HepG2 (cell line): ENCODE data around the gene AK9. TPM values are rescaled to one million over a fixed set of nuclear protein-coding genes. Genes with fewer than 3 reads are reported as not detected.

Experiments used
- ATAC-seq: fragments of 200-7000 bp; cut with Tn5 transposase; 3 replicates; pipeline ENCODE4 v1.9.1; 2020; ENCODE audit warnings: mild to moderate bottlenecking, moderate library complexity
- BruUV-seq: library from RNA; stranded (reverse); fragments of 400-500 nt; replicated peaks from 2 replicates; lab custom pipeline; 2021; lab: Mats Ljungman, UMichigan
- CTCF ChIA-PET: fragments of 300-600 bp; formaldehyde crosslinking; extraction: SDS; loops from one replicate; lab custom pipeline; 2021; ENCODE audit warnings: low total read pairs, inconsistent platforms, low intra/inter-chr PET ratio; lab: Yijun Ruan, JAX
- POLR2A ChIA-PET: fragments of 350-600 bp; sonication (Branson Sonifier 250); formaldehyde crosslinking; loops from one replicate; lab custom pipeline; 2020; ENCODE audit warnings: antibody characterized with exemption, inconsistent platforms; lab: Yijun Ruan, JAX
- DNase-seq: peaks from one replicate; pipeline ENCODE4 v3.0.0-alpha.2; 2015; ENCODE audit warnings: low spot score
- FAIRE-seq: peaks from 3 replicates; lab custom pipeline; 2011; peaks lifted over from hg19 to GRCh38; lab: Jason Lieb, UNC
- H2AFZ ChIP-seq: one replicate; pipeline ENCODE4 v1.6.1; 2011; ENCODE audit warnings: low read length, inconsistent platforms
- H3K27ac ChIP-seq: fragments of 300-600 bp; 3 replicates; pipeline ENCODE4 v1.8.0; 2011; ENCODE audit warnings: mixed run types, mild to moderate bottlenecking, mixed read lengths, low read length, inconsistent platforms; ENCODE audit not compliant: insufficient read depth; ENCODE audit errors: extremely low read length
- H3K27me3 ChIP-seq, 2 experiments: fragments of 200-600 bp in 1 of 2; 2 replicates in 1 of 2; 3 replicates in 1 of 2; pipeline versions ENCODE4 v1.6.0 to v1.8.0; 2011; ENCODE audit warnings: low read length in 2 of 2, mild to moderate bottlenecking in 2 of 2, moderate library complexity in 2 of 2, inconsistent platforms in 1 of 2; ENCODE audit not compliant: insufficient read depth in 2 of 2, control insufficient read depth in 1 of 2
- H3K36me3 ChIP-seq, 2 experiments: fragments of 200-600 bp in 1 of 2; replicated peaks in 1 of 2; 2 replicates in 1 of 2; 3 replicates in 1 of 2; pipeline versions ENCODE4 v1.5.1 to v1.8.0; 2011; ENCODE audit warnings: low read length in 2 of 2, inconsistent platforms in 1 of 2; ENCODE audit not compliant: insufficient read depth in 2 of 2, control insufficient read depth in 1 of 2
- H3K4me1 ChIP-seq: 2 replicates; pipeline ENCODE4 v1.5.1; 2012; ENCODE audit warnings: low read length, inconsistent platforms; ENCODE audit not compliant: insufficient read depth
- H3K4me2 ChIP-seq: 2 replicates; pipeline ENCODE4 v1.6.0; 2011; ENCODE audit warnings: low read depth, low read length, inconsistent platforms
- H3K4me3 ChIP-seq, 3 experiments: fragments of 200-600 bp in 1 of 3; sonication (generic), shearing (Covaris generic) in 1 of 3; replicated peaks in 1 of 3; 2 replicates each; pipeline ENCODE4 v1.5.1; 2011 to 2016; ENCODE audit warnings: low read length in 3 of 3, inconsistent platforms in 2 of 3, low read depth in 2 of 3, mild to moderate bottlenecking in 2 of 3, control low read depth in 1 of 3, mixed read lengths in 1 of 3; ENCODE audit not compliant: insufficient read depth in 1 of 3
- H3K79me2 ChIP-seq: one replicate; pipeline ENCODE4 v1.6.1; 2011; ENCODE audit warnings: low read length, inconsistent platforms; ENCODE audit not compliant: insufficient read depth
- H3K9ac ChIP-seq: 2 replicates; pipeline ENCODE4 v1.6.0; 2011; ENCODE audit warnings: mild to moderate bottlenecking, low read depth, low read length, inconsistent platforms; ENCODE audit not compliant: insufficient read depth
- H3K9me3 ChIP-seq: 2 replicates; pipeline ENCODE4 v1.5.1; 2012; ENCODE audit warnings: mild to moderate bottlenecking, low read length
- H4K20me1 ChIP-seq: 2 replicates; pipeline ENCODE4 v1.6.0; 2011; ENCODE audit warnings: inconsistent platforms, mild to moderate bottlenecking, low read length, moderate library complexity; ENCODE audit not compliant: insufficient read depth
- BHLHE40 ChIP-seq: IDR thresholded peaks from 2 replicates; pipeline ENCODE4 v1.6.1; 2011; ENCODE audit warnings: low read length, improper control_type of control experiment
- DPF2 ChIP-seq: sonication (generic); formaldehyde crosslinking; IDR thresholded peaks from 2 replicates; pipeline ENCODE4 v1.4.0; 2020; ENCODE audit warnings: mild to moderate bottlenecking, low read depth, missing genetic modification reagents, borderline replicate concordance
- KAT2B ChIP-seq: fragments of 150-350 bp; IDR thresholded peaks from 2 replicates; pipeline ENCODE4 v1.6.1; 2014; ENCODE audit warnings: low read depth, low read length, borderline replicate concordance
- NR2F6 ChIP-seq, 2 experiments: IDR thresholded peaks; 2 replicates each; pipeline ENCODE4 v1.6.1; 2016; ENCODE audit warnings: antibody characterized with exemption in 1 of 2, mild to moderate bottlenecking in 1 of 2
- POLR2A ChIP-seq, 2 experiments: IDR thresholded peaks; 2 replicates each; pipeline ENCODE4 v1.6.1; 2011; ENCODE audit warnings: low read depth in 2 of 2, low read length in 2 of 2, mild to moderate bottlenecking in 1 of 2, moderate library complexity in 1 of 2; ENCODE audit not compliant: insufficient read depth in 1 of 2
- TAF1 ChIP-seq: sonication (generic); formaldehyde crosslinking; IDR thresholded peaks from 2 replicates; pipeline ENCODE4 v1.4.0; 2020; ENCODE audit warnings: missing genetic modification reagents
- THYN1 ChIP-seq: sonication (generic); formaldehyde crosslinking; IDR thresholded peaks from 2 replicates; pipeline ENCODE4 v1.8.1; 2023; ENCODE audit warnings: low read depth, mild to moderate bottlenecking, moderate library complexity, missing genetic modification reagents, borderline replicate concordance
- ZNF121 ChIP-seq: sonication (generic); formaldehyde crosslinking; IDR thresholded peaks from 2 replicates; pipeline ENCODE4 v1.5.0; 2020; ENCODE audit warnings: mild to moderate bottlenecking, missing genetic modification reagents
- ZNF160 ChIP-seq: sonication (generic); formaldehyde crosslinking; IDR thresholded peaks from 2 replicates; pipeline ENCODE4 v1.8.0; 2022; ENCODE audit warnings: mild to moderate bottlenecking, inconsistent platforms, missing genetic modification reagents
- ZNF720 ChIP-seq: sonication (generic); formaldehyde crosslinking; IDR thresholded peaks from 2 replicates; pipeline ENCODE4 v1.4.0; 2020; ENCODE audit warnings: missing genetic modification reagents
- WGBS: methylation state at CpG from one replicate; pipeline ENCODE4 v1.1.6; 2017; ENCODE audit warnings: low lambda C conversion rate; 5-methylcytosine and 5-hydroxymethylcytosine counted together
- in situ Hi-C: cut with HindIII; loops from 2 replicates; pipeline ENCODE4 v1.10.0; 2017; ENCODE audit warnings: low pct_unique_long_range_greater_than_20kb; ENCODE audit not compliant: extremely low pct_ligation_motif_present
- intact Hi-C: fragments of 100-400 bp; cut with micrococcal nuclease; formaldehyde crosslinking; loops from one replicate; pipeline ENCODE4 v1.10.0; 2022; ENCODE audit not compliant: unreplicated experiment
- polyA plus RNA-seq, 8 experiments: library from polyadenylated mRNA; depleted of rRNA in 3 of 8; stranded (reverse) in 7 of 8; unstranded in 1 of 8; fragments of >200 nt; fragmentation: Illumina TruSeq in 4 of 8; extraction: Trizol in 4 of 8; gene quantifications; 2 replicates each; pipeline versions ENCODE4 v1.2.1 to v1.2.3, GENCODE V29; 2011 to 2016; ENCODE audit warnings: low read depth in 4 of 8, missing spikeins in 1 of 8, mixed read lengths in 1 of 8; ENCODE audit not compliant: insufficient read depth in 1 of 8
- total RNA-seq, 5 experiments: library from RNA; depleted of rRNA; stranded (reverse); fragments of >200 nt; fragmentation: Illumina TruSeq; extraction: Trizol; gene quantifications; 2 replicates each; pipeline ENCODE4 v1.2.3, GENCODE V29; 2016; ENCODE audit warnings: low read depth in 1 of 5
- TF ChIP-seq, protein P1 (sequence below): sonication (generic); formaldehyde crosslinking; IDR thresholded peaks from 2 replicates; pipeline ENCODE4 v1.5.0; 2020; ENCODE audit warnings: mild to moderate bottlenecking, missing genetic modification reagents, borderline replicate concordance
- TF ChIP-seq, protein P2 (sequence below): sonication (generic); formaldehyde crosslinking; conservative IDR thresholded peaks from 2 replicates; pipeline ENCODE4 v1.5.0; 2020; ENCODE audit warnings: missing genetic modification reagents

AK9 gene
- total and polyA plus RNA-seq, 2 of the 13 experiments (the other 11 are each of a cell fraction or from before 2014, with no cell fraction given): 3.2 to 4.8 TPM

DNA sequence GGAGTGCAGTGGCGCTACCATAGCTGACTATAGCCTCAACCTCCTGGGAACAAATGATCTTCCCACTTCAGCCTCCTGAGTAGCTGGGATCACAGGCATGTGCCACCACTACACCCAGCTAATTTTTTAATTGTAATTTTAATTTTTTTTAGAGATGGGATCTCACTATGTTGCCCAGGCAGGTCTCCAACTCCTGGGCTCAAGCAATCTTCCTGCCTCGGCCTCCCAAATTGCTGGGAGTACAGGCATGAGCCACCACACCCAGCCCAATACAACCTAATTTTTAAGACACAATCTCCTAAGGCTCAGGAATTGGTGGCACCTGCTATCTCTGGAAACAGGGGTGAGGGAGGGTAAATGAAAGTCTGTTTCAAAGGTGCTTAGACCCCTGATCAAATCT is 213.8 kb downstream of the AK9 start:
- H3K36me3 ChIP-seq: peaks cover 9 to 37% of the 10 kb centered on the region in 2 experiments; a peak in 4 of 5 replicates

DNA sequence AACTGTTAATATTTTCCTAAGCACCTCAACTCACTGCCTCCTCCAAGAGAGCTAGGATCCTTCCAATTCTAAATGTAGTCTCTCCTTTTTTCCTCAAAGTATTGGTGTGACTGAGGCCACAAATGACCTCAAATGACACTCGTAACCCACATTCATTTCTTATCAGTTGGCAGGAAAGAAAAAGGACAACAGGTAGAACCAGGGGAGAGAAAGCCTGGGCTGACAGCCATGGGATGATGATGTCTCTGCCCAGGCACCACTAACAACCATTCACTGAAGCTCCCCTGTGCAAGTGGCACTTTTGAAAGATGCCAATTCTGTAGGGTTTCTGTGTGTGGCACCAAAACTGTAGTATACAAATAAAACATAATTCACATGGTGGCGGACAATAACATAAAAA is 215.4 kb downstream of the AK9 start:
- intact Hi-C loops: no loop called here
- Histone ChIP-seq H3K9me3 (no peaks in the 10 kb centered on the region), H2AFZ (no peak overlapping the region), H3K36me3 (peaks cover 17 to 41% of the 10 kb centered on the region in 2 experiments; a peak in 4 of 5 replicates), H3K79me2 (peaks cover 16% of the 10 kb centered on the region), H3K4me1 (peaks cover 44% of the 10 kb centered on the region), H3K27ac (no peak overlapping the region), H3K4me3 (no peak overlapping the region), H3K9ac (no peak overlapping the region), H3K4me2 (no peak overlapping the region), H4K20me1 (no peaks in the 10 kb centered on the region), H3K27me3 (no peaks in the 10 kb centered on the region)
- ATAC-seq (no peak), FAIRE-seq (no peak), DNase-seq (no peak)
- WGBS: 97% methylated on average over 2 of the region's 2 CpGs
- in situ Hi-C loops: no loop called here
- POLR2A ChIA-PET: no interaction called here
- CTCF ChIA-PET: no interaction called here
- no TSS peak for BruUV-seq
- TF ChIP-seq NR2F6 (IDR thresholded peaks at IDR 0.05): no peak
- TF ChIP-seq NR2F6 (CRISPR knock-in tag; IDR thresholded peaks at IDR 0.05): no peak
- TF ChIP-seq ZNF720 (CRISPR knock-in tag): no peak
- TF ChIP-seq BHLHE40: no peak
- TF ChIP-seq ZNF160 (CRISPR knock-in tag): no peak
- no peak for TF ChIP-seq DPF2 (CRISPR knock-in tag)
- TF ChIP-seq, protein P1, sequence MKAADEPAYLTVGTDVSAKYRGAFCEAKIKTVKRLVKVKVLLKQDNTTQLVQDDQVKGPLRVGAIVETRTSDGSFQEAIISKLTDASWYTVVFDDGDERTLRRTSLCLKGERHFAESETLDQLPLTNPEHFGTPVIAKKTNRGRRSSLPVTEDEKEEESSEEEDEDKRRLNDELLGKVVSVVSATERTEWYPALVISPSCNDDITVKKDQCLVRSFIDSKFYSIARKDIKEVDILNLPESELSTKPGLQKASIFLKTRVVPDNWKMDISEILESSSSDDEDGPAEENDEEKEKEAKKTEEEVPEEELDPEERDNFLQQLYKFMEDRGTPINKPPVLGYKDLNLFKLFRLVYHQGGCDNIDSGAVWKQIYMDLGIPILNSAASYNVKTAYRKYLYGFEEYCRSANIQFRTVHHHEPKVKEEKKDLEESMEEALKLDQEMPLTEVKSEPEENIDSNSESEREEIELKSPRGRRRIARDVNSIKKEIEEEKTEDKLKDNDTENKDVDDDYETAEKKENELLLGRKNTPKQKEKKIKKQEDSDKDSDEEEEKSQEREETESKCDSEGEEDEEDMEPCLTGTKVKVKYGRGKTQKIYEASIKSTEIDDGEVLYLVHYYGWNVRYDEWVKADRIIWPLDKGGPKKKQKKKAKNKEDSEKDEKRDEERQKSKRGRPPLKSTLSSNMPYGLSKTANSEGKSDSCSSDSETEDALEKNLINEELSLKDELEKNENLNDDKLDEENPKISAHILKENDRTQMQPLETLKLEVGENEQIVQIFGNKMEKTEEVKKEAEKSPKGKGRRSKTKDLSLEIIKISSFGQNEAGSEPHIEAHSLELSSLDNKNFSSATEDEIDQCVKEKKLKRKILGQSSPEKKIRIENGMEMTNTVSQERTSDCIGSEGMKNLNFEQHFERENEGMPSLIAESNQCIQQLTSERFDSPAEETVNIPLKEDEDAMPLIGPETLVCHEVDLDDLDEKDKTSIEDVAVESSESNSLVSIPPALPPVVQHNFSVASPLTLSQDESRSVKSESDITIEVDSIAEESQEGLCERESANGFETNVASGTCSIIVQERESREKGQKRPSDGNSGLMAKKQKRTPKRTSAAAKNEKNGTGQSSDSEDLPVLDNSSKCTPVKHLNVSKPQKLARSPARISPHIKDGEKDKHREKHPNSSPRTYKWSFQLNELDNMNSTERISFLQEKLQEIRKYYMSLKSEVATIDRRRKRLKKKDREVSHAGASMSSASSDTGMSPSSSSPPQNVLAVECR: no peak
- no peak for TF ChIP-seq KAT2B
- TF ChIP-seq TAF1 (CRISPR knock-in tag): no peak

More for the DNA sequence above, 213.8 kb downstream of the AK9 start:
- 0 out of 2 replicates have a peak, but pooled peaks have one; percentile 39 for TF ChIP-seq ZNF121 (CRISPR knock-in tag)
- TF ChIP-seq POLR2A (IDR thresholded peaks at IDR 0.05; ENCODE audit: insufficient read depth in 1 of 2, low read depth in 2 of 2, low read length in 2 of 2): no peak
- TF ChIP-seq, protein P2, sequence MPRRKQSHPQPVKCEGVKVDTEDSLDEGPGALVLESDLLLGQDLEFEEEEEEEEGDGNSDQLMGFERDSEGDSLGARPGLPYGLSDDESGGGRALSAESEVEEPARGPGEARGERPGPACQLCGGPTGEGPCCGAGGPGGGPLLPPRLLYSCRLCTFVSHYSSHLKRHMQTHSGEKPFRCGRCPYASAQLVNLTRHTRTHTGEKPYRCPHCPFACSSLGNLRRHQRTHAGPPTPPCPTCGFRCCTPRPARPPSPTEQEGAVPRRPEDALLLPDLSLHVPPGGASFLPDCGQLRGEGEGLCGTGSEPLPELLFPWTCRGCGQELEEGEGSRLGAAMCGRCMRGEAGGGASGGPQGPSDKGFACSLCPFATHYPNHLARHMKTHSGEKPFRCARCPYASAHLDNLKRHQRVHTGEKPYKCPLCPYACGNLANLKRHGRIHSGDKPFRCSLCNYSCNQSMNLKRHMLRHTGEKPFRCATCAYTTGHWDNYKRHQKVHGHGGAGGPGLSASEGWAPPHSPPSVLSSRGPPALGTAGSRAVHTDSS (CRISPR knock-in tag): no peak
- no peak for TF ChIP-seq THYN1
- no peaks in the 10 kb centered on the region for H4K20me1 ChIP-seq
- ChIA-PET CTCF (no interaction called here), POLR2A (no interaction called here)
- no peak overlapping the region for H3K9ac ChIP-seq
- in situ Hi-C loops (no loop called here), intact Hi-C loops (no loop called here)
- H3K27ac ChIP-seq: peak overlapping the region; percentile 30
- H3K4me2 ChIP-seq: peak overlapping the region; percentile 65; the same call in 1 of the 2 replicates
- ATAC-seq (no peak), DNase-seq (no peak), FAIRE-seq (no peak)
- H3K79me2 ChIP-seq: peaks cover 22% of the 10 kb centered on the region
- no peaks in the 10 kb centered on the region for H3K27me3 ChIP-seq
- H3K4me1 ChIP-seq: peaks cover 59% of the 10 kb centered on the region
- no peak overlapping the region for H3K4me3 ChIP-seq
- 97% methylated on average over 2 of the region's 2 CpGs for WGBS
- no peak overlapping the region for H2AFZ ChIP-seq
- H3K9me3 ChIP-seq: no peaks in the 10 kb centered on the region
- no TSS peak for BruUV-seq
